HUES64 (cell line): ENCODE measurements around the gene RHOD.

Experiments
- H3K27ac ChIP-seq: 2 replicates; pipeline ENCODE4 v1.7.0; 2013; ENCODE audit warnings: low read depth, low read length, inconsistent platforms
- H3K27me3 ChIP-seq: 2 replicates; pipeline ENCODE4 v1.6.1; 2013; ENCODE audit warnings: mild to moderate bottlenecking, low read length; ENCODE audit not compliant: insufficient read depth
- H3K36me3 ChIP-seq: 2 replicates; pipeline ENCODE4 v1.6.1; 2013; ENCODE audit warnings: mild to moderate bottlenecking, low read length; ENCODE audit not compliant: insufficient read depth
- H3K4me1 ChIP-seq: 2 replicates; pipeline ENCODE4 v1.6.1; 2013; ENCODE audit warnings: mild to moderate bottlenecking, low read length, moderate library complexity; ENCODE audit not compliant: insufficient read depth
- H3K4me3 ChIP-seq: 2 replicates; pipeline ENCODE4 v1.5.1; 2013; ENCODE audit warnings: mild to moderate bottlenecking, low read length, moderate library complexity
- H3K9ac ChIP-seq: 2 replicates; pipeline ENCODE4 v1.6.1; 2013; ENCODE audit warnings: mild to moderate bottlenecking, low read depth, low read length
- H3K9me3 ChIP-seq: 2 replicates; pipeline ENCODE4 v1.6.1; 2013; ENCODE audit warnings: low read depth, low read length; ENCODE audit not compliant: insufficient read depth
- WGBS: fragments of 150-250, 120-280 bp; methylation state at CpG from one replicate; pipeline ENCODE4 v1.1.7; 2013; ENCODE audit warnings: missing lambda C conversion rate; 5-methylcytosine and 5-hydroxymethylcytosine counted together

The RHOD gene

DNA sequence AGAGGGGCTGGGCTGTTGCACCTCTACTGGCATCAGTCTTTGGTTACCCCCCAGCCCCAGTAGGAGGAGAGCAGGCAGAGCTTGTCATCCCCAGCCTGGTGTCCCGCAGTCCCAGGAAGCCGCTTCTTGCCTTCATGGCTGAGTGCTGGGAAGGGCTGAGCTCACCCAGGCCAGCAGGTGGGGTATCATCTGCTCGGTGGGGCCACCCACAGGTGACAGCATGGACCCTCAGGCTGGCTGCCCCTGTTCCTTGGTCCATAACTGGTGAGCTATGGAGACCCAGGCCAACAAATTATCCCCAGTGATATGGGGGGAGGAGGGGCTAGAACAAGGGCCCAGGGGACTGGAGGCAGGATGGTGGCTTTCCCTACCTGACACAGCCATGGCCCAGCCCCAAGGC is 6.5 kb upstream of the RHOD start:
- no peak overlapping the region for H3K4me3 ChIP-seq
- H3K36me3 ChIP-seq = no peaks in the 10 kb centered on the region
- WGBS = 89% methylated on average over 3 of the region's 3 CpGs
- H3K27ac ChIP-seq = no peak overlapping the region
- H3K4me1 ChIP-seq = no peaks in the 10 kb centered on the region
- H3K27me3 ChIP-seq = no peaks in the 10 kb centered on the region
- no peak overlapping the region; the same call in 1 of the 2 replicates for H3K9ac ChIP-seq
- no peaks in the 10 kb centered on the region for H3K9me3 ChIP-seq

DNA sequence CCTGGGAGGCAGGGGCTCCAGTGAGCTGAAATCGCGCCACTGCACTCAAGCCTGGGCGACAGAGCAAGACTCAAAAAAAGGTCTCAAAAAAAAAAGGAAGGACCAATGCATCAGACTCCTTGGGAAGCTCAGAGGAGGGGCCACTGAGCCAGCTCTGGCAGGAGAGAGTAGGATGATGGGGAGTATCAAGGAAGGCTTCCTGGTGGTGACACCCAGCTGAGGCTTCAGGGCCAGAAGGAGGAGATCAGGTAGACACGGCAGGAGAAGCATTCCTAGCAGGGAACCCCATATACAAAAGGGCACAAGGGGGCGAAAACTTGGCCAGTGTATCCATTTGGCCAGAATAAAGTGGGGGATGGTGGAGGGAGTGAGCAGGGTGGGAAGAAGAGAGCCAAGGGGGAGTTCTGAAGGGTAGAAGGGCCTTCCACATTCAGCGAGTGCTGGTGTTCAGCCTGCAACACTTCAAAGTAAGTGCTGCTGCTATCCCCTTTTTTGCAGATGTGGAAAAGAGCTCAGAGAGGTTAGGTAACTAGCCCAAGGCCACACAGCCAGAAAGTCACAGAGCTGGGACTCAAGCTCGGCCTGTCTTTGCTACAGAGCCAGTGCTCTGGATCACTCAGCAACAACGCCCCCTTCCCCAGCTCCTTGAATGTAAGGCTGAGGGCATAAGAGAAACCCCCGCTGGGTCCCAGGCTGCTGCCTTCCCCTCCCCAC is 5.3 kb upstream of the RHOD start:
- Histone ChIP-seq H3K36me3 (no peaks in the 10 kb centered on the region), H3K4me1 (peaks cover 12% of the 10 kb centered on the region), H3K27ac (no peak overlapping the region), H3K4me3 (no peak overlapping the region), H3K27me3 (peaks cover 5% of the 10 kb centered on the region; the same call in 1 of the 2 replicates), H3K9me3 (no peaks in the 10 kb centered on the region), H3K9ac (no peak overlapping the region)
- 82% methylated on average over 9 of the region's 9 CpGs for WGBS

DNA sequence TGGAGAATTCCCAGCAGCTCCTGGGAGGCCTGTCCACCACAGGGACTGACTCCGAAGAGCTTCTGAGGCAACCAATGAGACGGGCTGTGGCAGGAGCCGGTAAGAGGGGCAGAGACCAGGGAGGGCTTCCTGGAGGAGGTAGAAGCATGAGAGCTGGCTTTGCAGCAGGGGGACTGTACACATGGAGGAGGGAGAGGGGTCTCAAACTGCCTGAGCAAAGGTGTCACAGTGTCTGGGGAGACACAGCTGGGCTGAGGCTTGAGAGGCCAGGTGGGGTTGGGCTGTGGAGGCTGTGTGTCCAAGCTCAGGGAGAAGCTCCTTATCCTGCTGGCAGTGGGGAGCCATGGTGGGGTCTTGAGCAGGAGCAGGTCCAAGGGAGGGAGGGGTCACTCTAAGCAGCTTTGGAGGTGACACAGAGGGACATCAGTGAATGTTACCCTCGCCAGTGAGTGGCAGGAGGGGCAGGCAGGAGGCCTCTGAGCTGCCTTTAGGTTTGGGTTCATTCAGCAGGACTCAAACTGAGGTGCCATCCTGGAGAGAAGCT is 4.6 kb upstream of the RHOD start:
- peaks cover 12% of the 10 kb centered on the region for H3K4me1 ChIP-seq
- H3K27me3 ChIP-seq = peaks cover 10% of the 10 kb centered on the region
- no peak overlapping the region for H3K27ac ChIP-seq
- no peak overlapping the region for H3K9ac ChIP-seq
- H3K36me3 ChIP-seq = no peaks in the 10 kb centered on the region
- WGBS = 86% methylated on average over 4 of the region's 4 CpGs
- H3K4me3 ChIP-seq = no peak overlapping the region
- H3K9me3 ChIP-seq = no peaks in the 10 kb centered on the region

DNA sequence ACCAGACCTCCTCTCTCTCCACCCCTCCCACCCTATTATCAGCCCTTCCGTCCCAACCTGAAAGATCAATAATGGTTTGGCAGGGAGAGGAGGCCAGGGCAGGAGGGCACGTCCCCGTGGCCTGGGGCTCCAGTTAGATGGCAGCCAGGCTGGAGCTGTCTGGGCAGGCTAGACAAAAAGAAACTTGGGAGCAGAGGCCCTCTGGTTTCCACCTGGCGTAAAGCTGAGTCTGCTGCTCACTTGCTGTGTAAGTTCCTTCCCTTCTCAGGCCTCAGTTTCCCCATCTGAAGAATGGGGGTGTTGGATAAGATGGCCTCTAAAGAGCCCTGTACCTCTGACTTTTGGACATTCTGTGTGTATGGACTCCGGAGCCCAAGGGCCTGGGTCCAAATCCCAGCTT is 3.8 kb upstream of the RHOD start:
- no peaks in the 10 kb centered on the region for H3K9me3 ChIP-seq
- no peak overlapping the region for H3K27ac ChIP-seq

DNA sequence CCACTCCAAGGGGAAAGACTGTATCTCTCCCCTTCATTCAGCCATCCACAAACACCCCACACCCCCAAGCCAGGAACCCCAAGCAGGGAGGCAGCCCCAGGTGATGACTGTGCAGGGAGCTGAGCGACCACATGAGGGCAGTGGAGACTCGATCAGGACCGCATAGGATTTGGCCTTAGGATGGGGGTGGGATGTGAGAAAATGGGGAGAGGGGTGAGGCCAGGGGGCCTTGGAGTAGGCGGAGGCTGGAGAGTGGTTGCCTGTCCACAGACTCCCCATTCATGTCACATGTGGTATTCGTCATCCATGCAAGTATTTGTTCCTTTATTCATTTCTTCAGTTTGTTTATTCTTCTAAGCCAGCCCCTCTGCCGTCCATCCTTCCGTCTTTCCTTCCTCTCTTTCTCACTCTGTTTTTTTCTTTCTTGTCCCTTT is 2.7 kb upstream of the RHOD start:
- Histone ChIP-seq H3K36me3 (no peaks in the 10 kb centered on the region), H3K27ac (no peak overlapping the region), H3K9me3 (no peaks in the 10 kb centered on the region), H3K4me1 (peaks cover 12% of the 10 kb centered on the region), H3K27me3 (peaks cover 16% of the 10 kb centered on the region), H3K4me3 (no peak overlapping the region), H3K9ac (no peak overlapping the region)
- WGBS = 40% methylated on average over 7 of the region's 7 CpGs

More for the DNA sequence above, 3.8 kb upstream of the RHOD start:
- H3K27me3 ChIP-seq = peaks cover 16% of the 10 kb centered on the region
- no peak overlapping the region for H3K4me3 ChIP-seq
- H3K9ac ChIP-seq = no peak overlapping the region
- WGBS = 93% methylated on average over 5 of the region's 5 CpGs
- H3K4me1 ChIP-seq = peaks cover 12% of the 10 kb centered on the region
- H3K36me3 ChIP-seq = no peaks in the 10 kb centered on the region

DNA sequence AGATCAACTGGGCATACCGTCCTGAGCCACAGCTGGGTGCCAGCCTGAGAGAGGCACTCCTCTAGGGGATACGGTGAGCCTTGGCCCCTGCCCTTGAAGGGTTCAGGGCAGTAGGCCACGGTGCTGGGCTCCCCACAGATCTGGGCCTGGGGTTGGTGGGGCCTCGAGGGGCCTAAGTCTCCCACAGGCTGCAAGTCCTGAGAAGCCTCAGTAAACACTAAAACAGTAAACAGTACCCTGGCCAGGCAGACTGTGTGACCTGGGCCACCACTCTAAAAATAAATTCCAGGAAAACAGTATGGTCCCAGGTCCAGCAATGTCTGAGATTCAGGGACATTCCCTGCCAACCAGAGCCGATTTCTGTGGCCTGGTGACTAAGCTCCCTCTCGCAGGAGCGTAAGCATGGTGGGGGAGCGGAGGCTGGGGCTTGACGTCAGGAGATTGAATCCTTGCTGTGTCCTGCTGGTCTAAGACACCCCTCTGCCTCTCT is 2.3 kb upstream of the RHOD start:
- Histone ChIP-seq H3K27ac (no peak overlapping the region), H3K9me3 (no peaks in the 10 kb centered on the region), H3K4me3 (no peak overlapping the region), H3K27me3 (peaks cover 16% of the 10 kb centered on the region), H3K4me1 (peaks cover 12% of the 10 kb centered on the region), H3K36me3 (no peaks in the 10 kb centered on the region), H3K9ac (no peak overlapping the region)
- 75% methylated on average over 9 of the region's 9 CpGs for WGBS

DNA sequence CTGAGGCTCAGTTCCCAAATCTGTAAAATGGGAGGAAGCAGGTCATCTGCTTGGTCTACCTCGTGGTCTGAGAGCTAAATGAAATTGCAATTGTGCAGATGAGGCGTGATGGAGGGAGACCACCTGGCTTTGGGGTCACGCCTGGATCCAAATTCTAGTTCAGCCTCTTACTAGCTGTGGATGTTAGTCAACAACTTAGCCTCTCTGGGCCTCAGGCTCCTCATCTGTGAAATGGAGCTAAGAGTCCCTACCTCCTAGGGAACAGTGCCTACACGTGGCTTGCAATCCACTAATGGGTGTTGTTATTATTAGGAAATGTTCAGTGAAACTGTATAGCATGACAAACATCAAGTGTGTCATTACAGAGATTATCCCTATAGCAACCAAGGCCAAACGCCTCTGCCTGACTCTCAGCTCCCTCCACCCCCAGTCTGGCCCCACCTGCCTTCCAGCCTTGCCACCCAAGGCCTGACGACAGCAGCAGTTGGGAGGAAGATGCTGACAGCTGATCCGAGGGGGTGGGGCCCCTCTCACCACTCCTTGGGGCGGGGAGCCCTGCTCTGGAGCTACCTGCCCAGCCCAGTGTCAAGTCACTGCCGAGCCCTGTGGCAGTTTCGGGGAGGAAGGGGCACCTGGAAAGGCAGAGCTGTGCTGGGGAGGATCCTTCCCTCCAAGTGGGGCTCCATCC is 1.7 kb upstream of the RHOD start:
- Histone ChIP-seq H3K27ac (no peak overlapping the region), H3K9ac (no peak overlapping the region), H3K9me3 (no peaks in the 10 kb centered on the region), H3K36me3 (no peaks in the 10 kb centered on the region), H3K4me1 (peaks cover 12% of the 10 kb centered on the region), H3K4me3 (no peak overlapping the region), H3K27me3 (peaks cover 16% of the 10 kb centered on the region)
- WGBS = 71% methylated on average over 9 of the region's 10 CpGs

DNA sequence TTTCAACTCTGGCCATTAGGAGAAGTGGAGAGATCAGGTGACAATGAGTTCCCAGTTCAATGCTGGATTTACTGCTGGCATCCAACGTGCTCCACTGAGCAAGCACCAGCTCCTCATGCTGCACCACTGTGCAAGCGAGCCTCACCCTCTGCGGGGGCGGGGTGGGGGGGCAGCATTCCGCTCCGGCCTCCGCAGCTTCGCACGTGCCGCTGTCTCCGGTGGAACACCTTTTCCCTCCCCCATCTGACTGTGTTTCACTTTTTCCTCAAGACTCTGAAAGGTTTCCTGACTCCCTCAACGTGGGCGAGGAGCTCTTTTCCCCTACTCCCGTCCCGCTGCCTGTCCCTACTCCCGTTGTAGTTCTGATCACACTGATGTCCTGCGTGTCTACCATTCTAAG is 835 bp upstream of the RHOD start:
- Histone ChIP-seq H3K4me3 (peak overlapping the region; percentile 70; the same call in 1 of the 2 replicates), H3K36me3 (no peaks in the 10 kb centered on the region), H3K27me3 (peaks cover 16% of the 10 kb centered on the region), H3K4me1 (peaks cover 12% of the 10 kb centered on the region), H3K9ac (no peak overlapping the region), H3K9me3 (no peaks in the 10 kb centered on the region), H3K27ac (no peak overlapping the region)
- 40% methylated on average over 17 of the region's 17 CpGs for WGBS

DNA sequence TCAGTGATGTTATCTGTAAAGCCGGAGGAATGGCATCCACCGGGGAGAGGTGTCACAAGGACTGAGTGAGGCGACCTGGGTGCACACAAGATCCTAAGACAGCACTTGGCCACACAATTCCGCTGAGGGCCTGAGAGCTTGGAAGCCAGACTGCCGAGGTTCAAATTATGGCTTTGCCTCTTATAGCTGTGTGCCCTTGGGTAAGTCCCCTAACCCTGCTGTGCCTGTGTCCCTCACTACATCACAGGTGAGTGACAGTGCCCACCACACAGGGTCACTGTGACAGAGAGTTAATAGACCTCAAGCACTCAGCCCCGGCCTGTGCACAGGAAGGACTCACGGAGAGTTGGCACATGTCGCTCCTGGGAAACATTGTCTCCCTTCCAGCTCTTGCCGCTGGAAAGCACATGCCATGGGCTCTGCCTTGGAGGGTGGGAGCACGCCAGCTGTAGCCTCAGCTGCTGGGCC is 592 bp downstream of the RHOD start:
- Histone ChIP-seq H3K27me3 (peaks cover 16% of the 10 kb centered on the region), H3K36me3 (no peaks in the 10 kb centered on the region), H3K9me3 (no peaks in the 10 kb centered on the region), H3K4me1 (peaks cover 12% of the 10 kb centered on the region), H3K4me3 (peak overlapping the region; percentile 70), H3K9ac (peak overlapping the region; percentile 68), H3K27ac (no peak overlapping the region; the same call in 1 of the 2 replicates)
- WGBS = 69% methylated on average over 10 of the region's 10 CpGs

DNA sequence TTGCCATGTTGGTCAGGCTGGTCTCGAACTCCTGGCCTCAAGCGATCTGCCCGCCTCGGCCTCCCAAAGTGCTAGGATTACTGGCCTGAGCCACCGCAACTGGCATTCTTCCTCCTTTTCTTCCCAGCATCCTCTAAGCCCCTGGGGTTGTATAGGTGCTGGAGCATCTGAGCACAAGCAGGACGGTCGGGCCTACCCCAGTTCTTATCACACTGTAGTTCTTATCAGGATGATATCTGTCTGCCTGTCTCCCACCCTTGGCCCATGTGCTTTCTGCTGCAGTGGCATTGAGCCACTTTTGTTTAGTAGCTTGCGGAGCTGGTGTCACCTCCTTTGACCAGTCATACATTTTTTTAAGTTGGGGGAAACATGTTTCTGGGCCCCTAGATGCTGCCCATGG is 1.9 kb downstream of the RHOD start:
- WGBS = 90% methylated on average over 8 of the region's 8 CpGs
- Histone ChIP-seq H3K9ac (no peak overlapping the region), H3K9me3 (no peaks in the 10 kb centered on the region), H3K27ac (no peak overlapping the region), H3K27me3 (peaks cover 16% of the 10 kb centered on the region), H3K4me3 (no peak overlapping the region), H3K36me3 (no peaks in the 10 kb centered on the region), H3K4me1 (peaks cover 12% of the 10 kb centered on the region)

DNA sequence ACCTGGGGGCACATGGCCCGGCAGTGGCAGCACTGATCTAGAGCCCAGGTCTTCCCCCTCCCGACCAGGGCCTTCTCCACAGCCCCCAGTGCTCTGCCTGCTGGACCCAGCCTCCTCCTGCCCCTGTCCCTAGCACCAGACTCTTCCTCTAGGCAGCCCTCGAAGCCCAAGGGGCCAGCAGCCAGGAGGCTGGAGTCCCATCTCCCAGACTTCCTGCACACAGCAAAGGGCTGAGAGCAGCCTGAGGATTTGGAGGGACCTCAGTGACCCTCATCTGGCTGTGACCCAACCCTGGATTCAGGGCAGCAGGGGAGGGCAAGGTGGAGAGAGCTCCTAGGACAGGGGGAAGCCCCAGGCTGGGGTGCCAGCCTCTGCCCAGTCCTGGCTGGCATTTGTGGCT is 3.0 kb downstream of the RHOD start:
- no peaks in the 10 kb centered on the region for H3K9me3 ChIP-seq
- WGBS = 89% methylated on average over 3 of the region's 3 CpGs
- H3K36me3 ChIP-seq = no peaks in the 10 kb centered on the region
- no peak overlapping the region for H3K9ac ChIP-seq
- no peak overlapping the region for H3K4me3 ChIP-seq
- peaks cover 12% of the 10 kb centered on the region for H3K4me1 ChIP-seq
- H3K27ac ChIP-seq = no peak overlapping the region
- peaks cover 16% of the 10 kb centered on the region for H3K27me3 ChIP-seq
